Transverse colon (tissue), 4 donors: ENCODE data around the gene CASP9.

Source experiments
- POLR2A ChIP-seq: fragments of 450-650 bp; IDR thresholded peaks from one replicate; pipeline ENCODE4 v1.6.1; 2016; ENCODE audit warnings: antibody characterized with exemption, mild to moderate bottlenecking, moderate library complexity
- POLR2AphosphoS5 ChIP-seq, 3 donors: sonication (generic); formaldehyde crosslinking; IDR thresholded peaks; one replicate each; pipeline ENCODE4 v1.6.1; 2016; ENCODE audit warnings: antibody characterized with exemption in 3 of 3
- TF ChIP-seq, protein P1 (sequence below), 5 experiments: fragments of 200-600 bp in 3 of 5; fragments of 450-650 bp in 2 of 5; sonication (generic) in 3 of 5; IDR thresholded peaks; 1 replicate in 2 of 5; 2 replicates in 3 of 5; pipeline ENCODE4 v1.5.1; 2016 to 2017; ENCODE audit warnings: antibody characterized with exemption in 5 of 5, inconsistent platforms in 3 of 5, mild to moderate bottlenecking in 2 of 5, moderate library complexity in 1 of 5

DNA sequence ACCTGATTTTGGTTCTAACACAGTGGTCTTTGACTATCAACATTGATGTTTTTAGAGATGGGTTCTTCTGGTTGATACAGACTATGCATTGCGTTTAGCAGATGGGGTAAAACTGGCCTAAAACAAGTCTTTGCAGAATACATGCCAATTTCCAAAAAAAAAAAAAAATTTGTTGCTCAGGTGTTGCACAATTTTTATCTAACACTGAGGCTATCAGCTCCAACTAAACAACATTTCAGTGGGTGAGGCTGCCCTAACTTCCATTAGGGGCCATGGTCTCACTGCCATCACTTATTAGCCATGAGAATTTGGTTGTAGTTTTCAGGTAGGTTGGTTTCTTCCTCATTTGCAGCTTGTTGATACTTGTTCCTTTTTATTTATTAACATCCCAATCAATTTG is 46.8 kb upstream of the CASP9 start:
- TF ChIP-seq POLR2A (no peak), POLR2AphosphoS5 (IDR thresholded peaks at IDR 0.05) (no peak)
- TF ChIP-seq, protein P1, sequence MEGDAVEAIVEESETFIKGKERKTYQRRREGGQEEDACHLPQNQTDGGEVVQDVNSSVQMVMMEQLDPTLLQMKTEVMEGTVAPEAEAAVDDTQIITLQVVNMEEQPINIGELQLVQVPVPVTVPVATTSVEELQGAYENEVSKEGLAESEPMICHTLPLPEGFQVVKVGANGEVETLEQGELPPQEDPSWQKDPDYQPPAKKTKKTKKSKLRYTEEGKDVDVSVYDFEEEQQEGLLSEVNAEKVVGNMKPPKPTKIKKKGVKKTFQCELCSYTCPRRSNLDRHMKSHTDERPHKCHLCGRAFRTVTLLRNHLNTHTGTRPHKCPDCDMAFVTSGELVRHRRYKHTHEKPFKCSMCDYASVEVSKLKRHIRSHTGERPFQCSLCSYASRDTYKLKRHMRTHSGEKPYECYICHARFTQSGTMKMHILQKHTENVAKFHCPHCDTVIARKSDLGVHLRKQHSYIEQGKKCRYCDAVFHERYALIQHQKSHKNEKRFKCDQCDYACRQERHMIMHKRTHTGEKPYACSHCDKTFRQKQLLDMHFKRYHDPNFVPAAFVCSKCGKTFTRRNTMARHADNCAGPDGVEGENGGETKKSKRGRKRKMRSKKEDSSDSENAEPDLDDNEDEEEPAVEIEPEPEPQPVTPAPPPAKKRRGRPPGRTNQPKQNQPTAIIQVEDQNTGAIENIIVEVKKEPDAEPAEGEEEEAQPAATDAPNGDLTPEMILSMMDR (IDR thresholded peaks at IDR 0.05): no peak
